Right lobe of liver (tissue), 6 donors: ENCODE measurements around the gene GABRR1. TPM values are rescaled to one million over a fixed set of nuclear protein-coding genes. Genes with fewer than 3 reads are reported as not detected.

ENCODE experiments used
- ATAC-seq, 4 donors: fragments of 200-7000 bp; cut with Tn5 transposase; one replicate each; pipeline ENCODE4 v1.9.1; 2020; ENCODE audit warnings: mild to moderate bottlenecking in 4 of 4, moderate library complexity in 4 of 4
- DNase-seq, 3 donors: peaks; one replicate each; pipeline ENCODE4 v3.0.0-alpha.2; 2020
- H3K27ac ChIP-seq, 3 donors: fragments of 200-600 bp; one replicate each; pipeline ENCODE4 v1.8.0; 2022
- H3K27me3 ChIP-seq, 2 donors: fragments of 200-600 bp; one replicate each; pipeline ENCODE4 v1.8.0; 2022
- H3K36me3 ChIP-seq, 4 donors: fragments of 200-600 bp; sonication (generic) in 1 of 4; one replicate each; pipeline versions ENCODE4 v1.5.1 to v1.8.0; 2017 to 2022; ENCODE audit warnings: control low read depth in 1 of 4
- H3K4me1 ChIP-seq, 4 donors: fragments of 200-600 bp; sonication (generic) in 1 of 4; one replicate each; pipeline versions ENCODE4 v1.5.1 to v1.8.0; 2017 to 2022; ENCODE audit warnings: control low read depth in 1 of 4
- H3K4me3 ChIP-seq, 3 donors: fragments of 200-600 bp; one replicate each; pipeline ENCODE4 v1.8.0; 2022
- H3K9me3 ChIP-seq, 4 donors: fragments of 200-600 bp; sonication (generic) in 1 of 4; one replicate each; pipeline versions ENCODE4 v1.5.1 to v1.8.0; 2017 to 2022; ENCODE audit warnings: control low read depth in 1 of 4
- CTCF ChIP-seq, 4 donors: fragments of 200-600 bp in 3 of 4; fragments of 450-650 bp in 1 of 4; IDR thresholded peaks; one replicate each; pipeline versions ENCODE4 v1.5.1 to v1.8.0; 2016 to 2022; ENCODE audit warnings: antibody characterized with exemption in 4 of 4, mild to moderate bottlenecking in 2 of 4
- POLR2A ChIP-seq: fragments of 450-650 bp; IDR thresholded peaks from one replicate; pipeline ENCODE4 v1.6.1; 2017; ENCODE audit warnings: antibody characterized with exemption, mild to moderate bottlenecking
- WGBS: methylation state at CpG from one replicate; pipeline ENCODE4 v1.1.6; 2018; ENCODE audit warnings: low coverage, low lambda C conversion rate; ENCODE audit not compliant: insufficient coverage; ENCODE audit errors: missing lambda C conversion rate; 5-methylcytosine and 5-hydroxymethylcytosine counted together
- intact Hi-C, 2 donors: fragments of 100-400 bp; cut with DNase I; formaldehyde crosslinking; loops; one replicate each; pipeline versions ENCODE4 v1.11.2 to v1.14.1; 2022
- total RNA-seq, 6 experiments: library from RNA; depleted of rRNA in 2 of 6; stranded (reverse); fragments of >200 nt in 2 of 6; fragmentation: NEBNext Ultra II Directional in 3 of 6; extraction: Animal tissue kit (Norgen Biotek cat#: 25700) in 3 of 6; gene quantifications; one replicate each; pipeline versions ENCODE4 v1.1.0 to v1.2.4, GENCODE V29; 2016 to 2023
- donor health status: DM: no; HTN: yes; CAD: no.
- donor health status: DM: no; HTN: no; CAD: no.
- donor health status: DM: no; HTN: no; CAD: no.
- donor health status: DM: no; HTN: yes; CAD: no.
- donor health status: DM: no; HTN: yes; CAD: no.

Gene GABRR1
- total RNA-seq, 6 experiments from 2014 or later, result not detected

GRCh38 chr6:89216411-89216810 lies 747 bp downstream of the GABRR1 start:
- DNase-seq (no peak), ATAC-seq (no peak)
- no peaks in the 10 kb centered on the region for H3K27me3 ChIP-seq
- no peak overlapping the region for H3K27ac ChIP-seq
- H3K4me3 ChIP-seq, result no peak overlapping the region
- 100% methylated on average over 1 of the region's 4 CpGs for WGBS
- H3K9me3 ChIP-seq, result no peaks in the 10 kb centered on the region
- intact Hi-C loops, result no loop called here
- no peaks in the 10 kb centered on the region for H3K4me1 ChIP-seq
- no peaks in the 10 kb centered on the region for H3K36me3 ChIP-seq
- no peak for TF ChIP-seq POLR2A
- TF ChIP-seq CTCF (IDR thresholded peaks at IDR 0.05), result no peak

DNA sequence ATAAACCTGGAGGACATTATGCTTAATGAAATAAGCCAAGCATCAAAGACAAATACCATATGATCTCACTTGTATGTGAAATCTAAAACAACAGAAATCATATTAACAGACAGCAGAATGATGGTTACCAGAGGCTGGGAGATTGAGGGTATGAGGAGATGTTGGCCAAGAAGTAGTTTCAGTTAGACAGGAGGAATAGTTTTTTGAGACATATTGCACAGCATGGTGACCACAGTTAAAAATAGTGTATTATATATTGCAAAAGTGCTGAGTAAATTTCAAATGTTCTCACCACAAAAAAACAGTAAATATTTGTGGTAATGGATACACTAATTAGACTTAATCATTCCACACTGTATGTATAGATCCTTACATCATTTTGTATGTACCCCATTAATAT lies 1.8 kb downstream of the GABRR1 start:
- H3K27ac ChIP-seq, result no peak overlapping the region
- no peaks in the 10 kb centered on the region for H3K36me3 ChIP-seq
- DNase-seq, result no peak
- no peak overlapping the region for H3K4me3 ChIP-seq
- no peaks in the 10 kb centered on the region for H3K27me3 ChIP-seq
- no peak for ATAC-seq
- no peaks in the 10 kb centered on the region for H3K9me3 ChIP-seq
- TF ChIP-seq POLR2A (no peak), CTCF (IDR thresholded peaks at IDR 0.05) (no peak)
- intact Hi-C loops, result no loop called here
- H3K4me1 ChIP-seq, result no peaks in the 10 kb centered on the region

- H3K4me3 ChIP-seq, result no peak overlapping the region
- DNase-seq (no peak), ATAC-seq (peak; percentile 49 to 79 (median 74))
- no peaks in the 10 kb centered on the region for H3K27me3 ChIP-seq
- TF ChIP-seq CTCF (IDR thresholded peaks at IDR 0.05), result no peak
- no peak for TF ChIP-seq POLR2A
- H3K36me3 ChIP-seq, result no peaks in the 10 kb centered on the region
- no peaks in the 10 kb centered on the region for H3K4me1 ChIP-seq
- H3K9me3 ChIP-seq, result no peaks in the 10 kb centered on the region
- intact Hi-C loops, result no loop called here
- no peak overlapping the region for H3K27ac ChIP-seq
Measured at GRCh38 chr6:89214197-89214596, 3.0 kb downstream of the GABRR1 start.

DNA sequence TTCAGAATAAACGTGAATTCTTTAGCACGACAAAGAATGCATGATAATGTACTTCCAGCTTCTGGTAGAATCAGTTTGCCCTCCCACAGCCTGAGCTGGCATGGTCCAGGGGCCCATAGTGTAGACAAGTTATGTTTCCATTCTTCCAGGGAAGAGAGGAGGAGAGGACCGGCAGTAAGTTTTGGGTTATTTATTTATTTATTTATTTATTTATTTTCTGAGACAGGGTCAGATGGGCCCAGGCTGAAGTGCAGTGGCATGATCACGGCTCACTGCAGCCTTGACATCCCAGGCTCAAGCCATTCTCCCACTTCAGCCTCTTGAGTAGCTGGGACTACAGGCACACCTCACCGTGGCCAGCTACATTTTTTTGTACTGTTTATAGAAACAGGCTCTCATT lies 4.7 kb downstream of the GABRR1 start:
- 69% methylated on average over 5 of the region's 5 CpGs for WGBS
- Histone ChIP-seq H3K27me3 (no peaks in the 10 kb centered on the region), H3K4me1 (no peaks in the 10 kb centered on the region), H3K27ac (no peak overlapping the region), H3K4me3 (no peak overlapping the region), H3K9me3 (no peaks in the 10 kb centered on the region), H3K36me3 (no peaks in the 10 kb centered on the region)
- ATAC-seq (no peak), DNase-seq (no peak)
- no peak for TF ChIP-seq POLR2A
- no peak for TF ChIP-seq CTCF (IDR thresholded peaks at IDR 0.05)
- intact Hi-C loops, result no loop called here

- no peak overlapping the region for H3K4me3 ChIP-seq
- H3K36me3 ChIP-seq, result no peaks in the 10 kb centered on the region
- H3K4me1 ChIP-seq, result no peaks in the 10 kb centered on the region
- no peak overlapping the region for H3K27ac ChIP-seq
- no peaks in the 10 kb centered on the region for H3K9me3 ChIP-seq
- ATAC-seq (no peak), DNase-seq (no peak)
- 93% methylated on average over 5 of the region's 6 CpGs for WGBS
- intact Hi-C loops, result no loop called here
- TF ChIP-seq CTCF (IDR thresholded peaks at IDR 0.05), result no peak
- no peak for TF ChIP-seq POLR2A
- no peaks in the 10 kb centered on the region for H3K27me3 ChIP-seq
Measured at GRCh38 chr6:89209457-89209856, 7.7 kb downstream of the GABRR1 start.
